ENCODE data around the gene RFX1.

GRCh38 chr19:13959962-13960862 lies 45.9 kb downstream of the RFX1 start:
- peak; percentile 48 for TF ChIP-seq CTCF (IDR thresholded peaks at IDR 0.05; ENCODE audit: low read depth, low read length, poor library complexity, severe bottlenecking)
- no peak for TF ChIP-seq EZH2phosphoT487 (IDR thresholded peaks at IDR 0.05; ENCODE audit: borderline replicate concordance, low read length)

All from DOHH2 (cell line).